ENCODE data around the gene CDC42EP5. TPM values are rescaled to one million over a fixed set of nuclear protein-coding genes. Genes with fewer than 3 reads are reported as not detected.
"Not testable (repeated sequence)": the region's sequence is repeated elsewhere in the genome, so short reads cannot be mapped to it uniquely, and the experiment has no call there.

The CDC42EP5 gene
- total RNA-seq, 1 donor from 2014 or later = 8.9 TPM

DNA sequence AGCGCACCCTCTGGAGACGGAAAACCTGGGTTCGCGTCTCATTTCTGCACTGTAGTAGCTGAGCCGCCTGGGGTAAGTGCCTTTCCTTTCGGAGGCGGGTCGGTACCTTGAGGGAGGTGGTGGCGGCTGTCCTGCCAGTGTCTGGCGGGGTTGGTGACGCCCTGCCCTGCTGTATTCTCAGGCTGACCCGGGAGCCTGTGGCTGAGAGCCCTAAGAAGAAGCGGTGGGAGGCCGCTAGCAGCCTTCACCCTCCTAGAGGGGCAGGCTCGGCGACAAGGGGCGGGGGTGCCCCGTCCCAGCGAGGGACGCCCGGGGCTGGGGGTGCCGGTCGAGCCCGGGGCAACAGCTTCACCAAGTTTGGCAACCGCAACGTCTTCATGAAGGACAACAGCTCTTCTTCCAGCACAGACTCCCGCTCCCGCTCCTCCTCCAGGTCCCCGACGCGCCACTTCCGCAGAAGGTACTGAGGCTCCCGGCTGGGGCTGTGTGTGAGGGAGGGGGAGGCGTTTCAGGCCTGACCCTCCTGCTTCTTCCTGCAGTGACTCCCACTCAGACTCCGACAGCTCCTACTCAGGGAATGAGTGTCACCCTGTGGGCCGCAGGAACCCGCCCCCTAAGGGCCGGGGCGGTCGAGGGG lies 17.2 kb downstream of the CDC42EP5 start:
- no peak for ATAC-seq
- DNase-seq (ENCODE audit: missing footprints) = no peak
- intact Hi-C loops (cut with DNase I) = no loop called here

DNA sequence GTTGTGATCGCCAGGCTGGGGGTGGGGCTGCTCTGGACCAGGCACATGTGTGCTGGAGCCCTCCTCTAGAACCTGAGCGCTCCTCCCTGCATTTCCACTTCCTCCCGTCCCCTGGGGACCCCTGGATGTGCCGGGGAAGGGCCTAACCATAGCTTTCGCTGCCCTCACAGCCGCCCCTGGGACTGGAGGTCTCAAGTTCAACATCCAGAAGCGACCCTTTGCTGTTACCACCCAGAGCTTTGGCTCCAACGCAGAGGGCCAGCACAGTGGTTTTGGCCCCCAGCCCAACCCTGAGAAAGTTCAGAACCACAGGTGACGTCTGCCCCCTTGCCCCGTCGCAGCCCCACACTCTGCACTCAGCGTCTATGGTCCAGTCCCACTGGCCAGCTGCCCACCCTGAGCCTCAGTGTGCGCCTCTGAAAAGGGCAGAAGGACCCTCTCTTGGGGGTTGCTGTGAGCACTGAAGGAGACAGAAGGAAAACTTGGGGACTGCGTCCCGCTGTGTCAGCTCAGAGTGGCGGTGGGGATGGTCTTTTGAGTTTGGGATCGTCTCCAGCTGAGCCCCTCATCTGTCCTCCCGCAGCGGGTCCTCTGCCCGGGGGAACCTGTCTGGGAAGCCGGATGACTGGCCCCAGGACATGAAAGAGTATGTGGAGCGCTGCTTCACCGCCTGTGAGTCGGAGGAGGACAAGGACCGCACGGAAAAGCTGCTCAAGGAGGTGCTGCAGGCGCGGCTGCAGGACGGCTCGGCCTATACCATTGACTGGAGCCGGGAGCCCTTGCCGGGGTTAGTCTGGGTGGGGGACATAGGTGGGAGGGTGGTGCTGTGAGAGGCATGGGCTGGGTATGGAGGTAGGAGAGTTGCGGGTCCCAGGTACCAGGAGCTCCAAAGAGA lies 18.1 kb downstream of the CDC42EP5 start:
- no peak for ATAC-seq
- no peak for DNase-seq (ENCODE audit: missing footprints)
- intact Hi-C loops (cut with DNase I) = no loop called here

DNA sequence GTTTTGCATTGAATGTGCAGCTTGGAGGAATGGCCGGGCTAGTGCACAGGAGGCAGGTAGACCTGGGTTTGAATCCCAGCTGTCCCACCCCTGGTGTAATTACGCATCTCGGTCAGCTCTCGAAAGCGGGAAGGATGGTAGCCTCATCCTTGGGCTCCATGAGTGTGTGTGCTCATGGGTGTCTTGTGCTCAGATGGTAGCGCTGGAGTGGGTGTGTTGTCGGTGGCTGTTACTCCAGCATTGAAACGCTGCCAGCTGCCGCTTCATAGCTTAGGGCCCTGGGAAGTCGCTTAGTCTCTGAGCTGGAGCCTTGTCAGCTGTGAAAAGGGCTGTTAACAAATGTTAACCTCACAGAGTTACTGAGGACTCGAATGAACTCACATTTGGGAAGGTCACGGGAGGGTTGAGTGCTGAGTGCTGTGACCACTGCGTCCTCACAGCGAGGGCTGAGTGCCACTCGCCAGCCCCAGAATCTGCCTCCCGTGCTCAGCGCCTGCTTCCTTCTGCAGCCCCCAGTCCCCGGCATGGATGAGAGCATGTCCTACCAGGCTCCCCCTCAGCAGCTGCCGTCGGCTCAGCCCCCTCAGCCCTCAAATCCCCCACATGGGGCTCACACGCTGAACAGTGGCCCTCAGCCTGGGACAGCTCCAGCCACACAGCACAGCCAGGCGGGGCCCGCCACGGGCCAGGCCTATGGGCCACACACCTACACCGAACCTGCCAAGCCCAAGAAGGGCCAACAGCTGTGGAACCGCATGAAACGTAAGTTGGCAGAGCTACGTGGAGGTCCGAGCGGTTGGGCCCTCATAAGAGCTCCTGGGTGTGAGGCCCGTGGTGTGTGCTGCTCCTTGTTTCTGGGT lies 18.9 kb downstream of the CDC42EP5 start:
- no peak for ATAC-seq
- no peak for DNase-seq (ENCODE audit: missing footprints)
- intact Hi-C loops (cut with DNase I) = no loop called here

DNA sequence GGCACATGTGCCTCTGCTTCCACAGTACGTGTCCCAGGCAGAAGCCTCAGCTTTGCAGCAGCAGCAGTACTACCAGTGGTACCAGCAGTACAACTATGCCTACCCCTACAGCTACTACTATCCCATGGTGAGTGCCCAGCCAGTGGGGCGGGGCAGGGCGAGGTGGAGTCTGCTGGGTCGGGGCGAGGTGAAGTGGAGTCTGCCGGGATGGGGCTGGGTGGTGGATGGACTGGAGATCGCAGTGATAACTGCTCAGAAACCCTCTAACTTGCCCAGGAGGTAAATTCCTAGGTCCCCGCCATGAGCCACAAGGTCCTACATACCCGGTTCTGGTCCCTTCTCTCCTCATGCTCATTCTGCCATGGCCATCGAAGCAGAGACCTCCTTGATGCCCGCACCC lies 20.5 kb downstream of the CDC42EP5 start:
- ATAC-seq = no peak
- no peak for DNase-seq (ENCODE audit: missing footprints)
- intact Hi-C loops (cut with DNase I) = no loop called here

GRCh38 chr19:54451997-54452396 lies 21.1 kb downstream of the CDC42EP5 start:
- intact Hi-C loops (cut with DNase I) = no loop called here
- DNase-seq (ENCODE audit: missing footprints) = no peak
- ATAC-seq = no peak

GRCh38 chr19:54451331-54451871 lies 21.7 kb downstream of the CDC42EP5 start:
- ATAC-seq (no peak), DNase-seq (ENCODE audit: missing footprints) (no peak)
- intact Hi-C loops (cut with DNase I) = no loop called here

DNA sequence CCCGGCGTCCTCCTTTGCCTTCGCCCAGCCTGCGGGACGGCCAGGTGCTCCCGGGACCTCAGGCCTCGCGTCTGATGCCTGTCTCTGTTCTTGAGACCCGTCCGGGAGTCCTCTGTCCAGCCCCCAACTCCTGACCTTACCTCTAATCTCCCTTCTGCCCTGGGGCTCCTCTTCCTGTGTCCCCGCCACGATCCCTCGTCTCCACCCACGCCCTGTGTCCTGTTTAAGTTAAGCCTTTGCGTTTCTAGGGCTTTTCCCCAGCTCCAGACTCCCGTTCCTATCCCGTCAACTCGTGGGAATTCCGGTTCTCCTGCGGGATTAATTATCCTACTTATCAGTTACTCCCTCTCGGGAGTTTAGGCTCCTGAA lies 23.4 kb downstream of the CDC42EP5 start:
- DNase-seq (ENCODE audit: missing footprints) = no peak
- no peak for ATAC-seq
- intact Hi-C loops (cut with DNase I) = loop anchor here (1.0 kb wide), 1 partner anchor 14 kb away; the partner anchor contains the start of gene LENG9

DNA sequence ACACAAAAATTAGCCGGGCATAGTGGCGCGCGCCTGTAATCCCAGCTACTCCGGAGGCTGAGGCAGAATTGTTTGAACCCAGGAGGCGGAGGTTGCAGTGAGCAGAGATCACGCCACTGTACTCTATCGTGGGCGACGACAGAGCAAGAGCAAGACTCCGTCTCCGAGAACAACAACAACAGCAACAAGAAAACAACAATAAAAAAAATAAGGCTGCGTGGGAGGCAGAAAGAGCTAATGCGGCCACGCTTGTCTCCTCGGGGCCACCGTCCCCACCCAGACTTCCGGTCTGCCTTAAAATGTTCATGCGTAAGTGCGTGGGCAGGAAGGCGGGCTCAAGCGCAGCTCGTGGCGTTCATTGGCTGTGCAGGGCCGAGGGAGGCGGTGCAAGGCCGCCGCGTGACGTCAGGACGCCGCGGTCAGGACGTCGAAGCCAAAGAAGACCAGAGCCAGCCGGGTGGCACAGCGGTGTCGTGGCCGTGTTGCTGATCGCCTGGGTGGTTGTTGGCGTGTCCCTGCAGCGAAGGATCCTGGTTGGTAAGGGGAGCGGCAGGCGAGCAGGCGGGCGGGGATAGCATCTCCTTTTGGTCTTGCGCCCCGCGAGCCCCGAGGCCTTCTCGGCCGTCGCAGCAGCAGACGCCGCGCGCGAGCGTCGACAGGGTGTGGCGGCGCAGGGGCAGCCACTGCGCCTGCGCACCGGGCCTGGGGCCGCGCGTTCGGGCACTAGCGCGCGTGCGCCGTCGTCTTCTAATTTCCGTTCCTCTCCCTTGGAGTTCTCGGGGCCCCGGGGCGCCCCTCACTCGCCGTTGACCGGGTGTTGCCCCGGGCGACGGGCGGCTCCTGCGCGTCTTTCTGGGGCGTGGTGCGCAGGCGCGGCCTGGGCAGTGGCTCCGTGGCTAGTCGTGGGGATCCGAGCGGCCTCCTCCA lies 24.1 kb downstream of the CDC42EP5 start, which contains the start of gene LENG8:
Gene LENG8 (plus strand): TSS at position 426 of the 927 bp plus-strand sequence. CDS start 2,146 bp downstream, outside the sequence.
- intact Hi-C loops (cut with DNase I) = loop anchor here (1.0 kb wide), 1 partner anchor 14 kb away; the partner anchor contains the start of gene LENG9
- DNase-seq (ENCODE audit: missing footprints) = peak; percentile 99
- ATAC-seq = peak; percentile 98

GRCh38 chr19:54448040-54448773 lies 24.9 kb downstream of the CDC42EP5 start:
- DNase-seq (ENCODE audit: missing footprints) = peak; percentile 78
- ATAC-seq = peak; percentile 16
- intact Hi-C loops (cut with DNase I) = no loop called here

DNA sequence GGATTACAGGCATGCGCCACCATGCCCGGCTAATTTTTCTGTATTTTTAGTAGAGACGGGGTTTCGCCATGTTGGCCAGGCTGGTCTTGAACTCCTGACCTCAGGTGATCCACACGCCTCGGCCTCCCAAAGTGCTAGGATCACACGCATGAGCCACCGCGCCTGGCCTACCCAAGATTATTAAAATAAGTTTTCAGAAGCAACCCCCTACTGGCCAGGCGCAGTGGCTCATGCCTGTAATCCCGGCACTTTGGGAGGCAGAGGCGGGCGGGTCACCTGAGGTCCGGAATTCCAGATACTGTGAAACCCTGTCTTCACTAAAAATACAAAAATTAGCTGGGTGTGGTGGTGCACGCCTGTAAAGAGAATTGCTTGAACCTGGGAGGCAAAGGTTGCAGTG lies 26.7 kb downstream of the CDC42EP5 start:
- intact Hi-C loops (cut with DNase I); ATAC-seq; DNase-seq (ENCODE audit: missing footprints): not testable (repeated sequence)

GRCh38 chr19:54444737-54445136 lies 28.4 kb downstream of the CDC42EP5 start:
- no peak for DNase-seq (ENCODE audit: missing footprints)
- intact Hi-C loops (cut with DNase I) = no loop called here
- ATAC-seq = no peak

DNA sequence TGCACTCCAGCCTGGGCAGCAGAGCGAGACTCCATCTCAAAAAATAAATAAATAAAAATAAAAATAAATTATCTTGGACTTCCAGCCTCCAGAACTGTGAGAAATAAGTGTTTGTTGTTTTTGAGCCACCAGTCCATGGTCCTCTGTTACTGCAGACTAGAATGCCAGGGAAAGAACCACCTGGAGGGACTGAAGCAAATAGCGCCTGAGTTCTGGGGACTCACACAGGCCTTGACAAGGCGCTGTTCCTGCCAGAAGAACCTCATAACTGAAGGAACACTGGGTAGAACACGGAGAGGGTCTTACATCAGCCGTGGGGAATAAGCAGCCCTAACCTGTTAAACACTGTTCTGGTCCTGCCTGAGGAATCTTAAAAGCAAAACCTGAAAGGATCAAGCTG lies 32.5 kb downstream of the CDC42EP5 start:
- ATAC-seq (no peak), DNase-seq (ENCODE audit: missing footprints) (no peak)
- intact Hi-C loops (cut with DNase I) = no loop called here

DNA sequence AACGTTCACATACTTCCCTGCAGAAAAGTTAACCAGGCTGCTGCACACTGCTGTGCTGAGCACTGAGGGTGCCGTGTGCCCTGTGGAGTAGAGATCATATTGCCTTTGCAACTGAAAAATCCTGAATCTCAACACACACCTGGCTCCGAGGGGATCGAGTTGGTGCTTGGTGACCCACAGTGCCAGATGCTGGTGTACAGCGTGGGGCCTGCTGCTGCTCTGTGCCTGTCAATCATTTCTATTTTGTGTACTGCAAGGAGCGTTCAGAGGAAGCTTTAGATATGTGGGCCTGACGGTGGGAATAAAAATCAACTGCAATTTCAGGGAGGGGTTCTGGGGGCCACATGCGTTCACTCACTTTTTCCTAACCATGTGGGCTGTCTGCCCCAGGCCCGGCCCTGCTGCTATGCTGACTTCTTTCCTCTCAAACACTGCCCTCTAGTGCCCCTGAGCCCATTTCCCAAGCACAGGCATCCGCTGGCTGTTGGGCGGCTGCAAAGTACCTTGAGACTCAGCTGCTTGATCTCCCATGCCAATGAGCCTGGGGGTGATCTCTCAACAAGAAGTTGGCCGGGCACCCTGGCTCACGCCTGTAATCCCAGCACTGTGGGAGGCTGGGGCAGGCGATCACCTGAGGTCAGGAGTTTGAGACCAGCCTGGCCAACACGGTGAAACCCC lies 33.8 kb downstream of the CDC42EP5 start:
- intact Hi-C loops (cut with DNase I) = no loop called here
- ATAC-seq (no peak), DNase-seq (ENCODE audit: missing footprints) (no peak)

GRCh38 chr19:54436628-54437252 lies 36.4 kb downstream of the CDC42EP5 start:
- ATAC-seq = no peak
- DNase-seq (ENCODE audit: missing footprints) = no peak
- intact Hi-C loops (cut with DNase I) = no loop called here

GRCh38 chr19:54436031-54436523 lies 37.0 kb downstream of the CDC42EP5 start:
- intact Hi-C loops (cut with DNase I) = no loop called here
- ATAC-seq = peak; percentile 22

GRCh38 chr19:54435551-54436016 lies 37.5 kb downstream of the CDC42EP5 start:
- ATAC-seq = peak; percentile 2
- intact Hi-C loops (cut with DNase I) = no loop called here

More at GRCh38 chr19:54436031-54436523, 37.0 kb downstream of the CDC42EP5 start:
- no peak for DNase-seq (ENCODE audit: missing footprints)

More at GRCh38 chr19:54435551-54436016, 37.5 kb downstream of the CDC42EP5 start:
- no peak for DNase-seq (ENCODE audit: missing footprints)

All from Right ventricle myocardium inferior (tissue), 1 donor.